Stimulated activated CD8-positive, alpha-beta memory T cell treated with anti-CD3 and anti-CD28 coated beads, Interleukin-2, amount 100 ng/mL, for 48 hours (primary cell): ENCODE measurements around the gene CD247.

Source experiments
- DNase-seq, 2 donors: peaks; one replicate each; pipeline ENCODE4 v3.0.0-alpha.2; 2020; ENCODE audit warnings: low read depth in 2 of 2

CD247 gene

DNA sequence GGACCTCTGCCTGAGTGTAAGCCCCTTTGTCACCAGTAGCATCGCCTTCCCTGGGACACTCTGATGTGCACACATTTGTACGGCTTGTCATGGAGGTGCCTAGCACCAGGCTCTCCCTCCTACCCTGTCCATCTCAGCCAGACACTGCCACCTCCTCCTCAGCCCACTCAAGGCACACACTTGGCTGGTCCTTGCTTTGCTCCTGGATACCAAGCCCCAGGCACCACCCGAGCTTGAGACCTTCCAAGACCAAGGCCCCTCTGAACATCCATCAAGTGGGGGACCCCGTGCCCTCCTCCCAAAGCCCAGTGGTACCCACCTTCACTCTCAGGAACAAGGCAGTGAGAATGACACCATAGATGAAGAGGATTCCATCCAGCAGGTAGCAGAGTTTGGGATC is 78.0 kb downstream of the CD247 start:
- DNase-seq = no peak

GRCh38 chr1:167439301-167439988 is 78.9 kb downstream of the CD247 start:
- no peak for DNase-seq

DNA sequence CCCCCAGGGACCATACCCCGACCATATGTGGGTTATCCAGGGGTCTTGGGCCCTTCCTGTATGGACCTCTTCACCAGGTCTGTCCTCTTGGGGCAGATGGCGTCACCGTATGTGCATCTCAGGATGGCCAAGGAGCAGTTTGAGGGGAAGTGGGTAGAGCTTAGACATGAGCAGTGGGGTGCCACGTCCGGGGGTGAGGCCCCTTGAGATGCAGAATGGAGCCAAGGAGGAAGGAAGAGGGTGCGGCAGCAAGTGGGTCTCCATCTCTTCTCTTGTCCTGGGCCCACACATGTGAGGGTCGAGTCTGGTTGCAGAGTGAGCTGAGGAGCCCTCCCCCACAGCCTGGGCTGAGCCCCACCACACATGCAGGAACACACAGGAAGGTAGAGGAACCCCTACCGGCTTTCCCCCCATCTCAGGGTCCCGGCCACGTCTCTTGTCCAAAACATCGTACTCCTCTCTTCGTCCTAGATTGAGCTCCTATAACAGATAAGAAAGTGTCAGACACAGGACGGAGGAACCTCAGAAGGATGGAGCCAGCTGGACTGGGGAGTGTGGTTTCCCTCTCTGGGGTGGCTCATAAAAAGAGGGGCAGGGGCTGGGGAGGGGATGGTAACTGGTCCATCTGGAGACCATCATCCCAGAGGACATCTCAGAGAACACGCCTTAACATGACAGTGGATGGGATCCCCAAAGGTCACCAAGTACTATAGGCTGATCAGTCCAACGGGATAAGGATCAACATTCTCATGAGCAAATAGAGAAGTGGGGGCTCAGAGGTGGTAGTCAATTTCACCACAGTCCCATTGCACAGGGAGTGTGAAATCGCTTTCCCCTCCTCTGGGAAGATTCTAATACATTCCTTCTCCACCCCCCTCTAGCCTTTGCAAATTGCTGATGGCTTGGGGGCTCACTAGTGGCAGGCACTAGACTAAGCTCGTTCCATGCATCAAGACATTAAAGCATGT is 79.9 kb downstream of the CD247 start:
- no peak for DNase-seq

DNA sequence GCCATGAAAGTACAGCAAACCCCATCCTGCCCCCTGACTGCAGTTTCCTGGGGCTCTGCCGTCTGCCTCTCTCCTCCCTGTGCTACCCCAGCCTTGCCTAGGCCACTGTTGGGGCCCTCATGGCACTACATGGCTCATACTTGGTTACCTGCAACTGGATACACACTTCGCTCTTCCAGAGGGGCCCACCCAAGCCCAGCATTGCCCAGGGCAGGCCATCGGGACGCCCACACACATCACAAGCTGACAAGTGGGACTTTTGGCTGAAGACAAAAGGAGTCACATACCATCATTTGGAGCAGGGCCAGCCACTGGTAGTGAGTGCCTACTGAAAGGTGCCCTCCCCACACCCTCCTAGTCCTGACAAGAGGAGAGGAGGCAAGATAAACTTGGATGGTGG is 82.8 kb downstream of the CD247 start:
- DNase-seq = no peak

GRCh38 chr1:167434306-167434705 is 84.0 kb downstream of the CD247 start:
- DNase-seq = no peak

DNA sequence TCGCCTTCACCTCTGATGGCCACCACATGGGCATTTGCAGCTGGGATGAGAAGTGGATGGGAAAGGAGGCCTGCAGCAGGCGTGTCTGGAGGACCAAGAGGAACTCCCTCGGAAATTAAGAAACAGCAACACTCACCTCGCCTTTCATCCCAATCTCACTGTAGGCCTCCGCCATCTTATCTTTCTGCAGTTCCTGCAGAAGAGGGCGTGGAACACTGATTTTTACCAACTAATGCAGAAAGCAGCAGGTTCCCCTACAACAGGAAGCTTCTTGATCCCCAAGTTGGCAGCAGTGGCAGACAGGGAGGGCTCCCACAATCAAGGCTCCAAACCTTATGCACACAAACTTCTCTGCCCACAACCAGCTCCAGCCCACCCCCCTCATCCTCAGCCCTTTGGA is 84.4 kb downstream of the CD247 start:
- no peak for DNase-seq

- no peak for DNase-seq
Observed at GRCh38 chr1:167432780-167433179, 85.5 kb downstream of the CD247 start.

GRCh38 chr1:167431909-167432650 is 86.2 kb downstream of the CD247 start:
- no peak for DNase-seq

GRCh38 chr1:167431261-167431908 is 86.9 kb downstream of the CD247 start:
- no peak for DNase-seq

GRCh38 chr1:167430849-167431242 is 87.5 kb downstream of the CD247 start:
- DNase-seq = no peak

GRCh38 chr1:167430134-167430848 is 88.0 kb downstream of the CD247 start:
- no peak for DNase-seq

DNA sequence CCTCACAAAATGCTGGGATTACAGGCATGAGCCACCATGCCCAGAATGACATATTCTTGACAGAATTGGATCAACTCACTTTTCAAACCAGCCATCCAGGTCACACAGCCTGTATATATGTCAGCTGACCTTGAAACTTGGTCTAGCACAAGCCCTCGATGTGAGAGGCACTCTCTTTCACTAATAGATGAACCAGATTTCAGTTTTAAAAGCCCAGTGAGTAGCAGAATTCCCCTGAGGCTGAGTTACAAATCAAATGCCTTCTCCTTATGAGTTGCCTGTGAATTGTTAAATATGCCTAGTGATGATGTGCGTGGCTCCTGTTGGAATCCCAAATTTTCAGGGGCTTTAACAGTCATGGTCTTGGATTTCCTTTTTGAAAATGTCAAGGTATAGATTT is 88.7 kb downstream of the CD247 start:
- DNase-seq = no peak

GRCh38 chr1:167428395-167428794 is 89.9 kb downstream of the CD247 start:
- no peak for DNase-seq

GRCh38 chr1:167427848-167428247 is 90.5 kb downstream of the CD247 start:
- no peak for DNase-seq

GRCh38 chr1:167426716-167427115 is 91.6 kb downstream of the CD247 start:
- DNase-seq = no peak

DNA sequence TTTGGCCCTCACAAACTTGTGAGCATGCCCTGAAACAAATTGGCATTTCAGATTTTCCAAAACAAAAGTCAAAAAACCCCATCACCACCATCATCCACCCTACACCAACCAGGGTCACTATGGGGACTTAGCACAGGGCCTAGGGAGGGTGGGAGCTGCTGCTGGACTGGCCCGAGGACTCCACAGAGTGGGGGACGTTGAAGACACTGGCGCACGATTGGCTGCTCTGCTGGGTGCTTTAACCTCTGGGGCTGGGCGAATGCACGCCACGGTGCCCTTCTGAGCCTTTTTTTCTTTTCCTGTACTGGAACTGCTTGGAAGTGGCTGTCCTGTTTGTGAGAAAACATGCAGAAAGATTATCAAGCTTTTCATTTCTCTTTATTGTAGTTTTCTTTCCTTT is 92.8 kb downstream of the CD247 start:
- no peak for DNase-seq

- DNase-seq = no peak
Observed at GRCh38 chr1:167423684-167424619, 94.4 kb downstream of the CD247 start.

DNA sequence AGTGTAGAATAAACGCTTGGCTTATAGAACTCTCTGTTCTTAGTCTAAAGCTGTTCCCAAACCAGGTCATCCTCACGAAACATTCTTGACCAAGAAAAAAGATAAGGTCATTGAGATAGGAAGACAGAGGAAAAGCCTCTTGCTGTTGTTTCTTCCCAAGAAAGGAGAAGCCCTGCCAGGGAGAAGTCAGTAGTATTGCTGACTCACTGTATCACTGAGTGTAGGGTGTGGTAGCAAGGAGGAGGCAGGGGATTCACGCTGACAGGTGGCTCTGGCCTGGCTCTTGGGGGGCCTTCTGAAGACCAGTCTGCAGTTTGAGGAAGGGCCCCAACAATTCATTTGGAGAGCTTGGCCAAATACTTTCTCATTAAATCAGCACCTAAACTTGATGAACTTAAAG is 97.8 kb downstream of the CD247 start:
- no peak for DNase-seq

- no peak for DNase-seq
Observed at GRCh38 chr1:167419245-167419644, 99.1 kb downstream of the CD247 start.

DNA sequence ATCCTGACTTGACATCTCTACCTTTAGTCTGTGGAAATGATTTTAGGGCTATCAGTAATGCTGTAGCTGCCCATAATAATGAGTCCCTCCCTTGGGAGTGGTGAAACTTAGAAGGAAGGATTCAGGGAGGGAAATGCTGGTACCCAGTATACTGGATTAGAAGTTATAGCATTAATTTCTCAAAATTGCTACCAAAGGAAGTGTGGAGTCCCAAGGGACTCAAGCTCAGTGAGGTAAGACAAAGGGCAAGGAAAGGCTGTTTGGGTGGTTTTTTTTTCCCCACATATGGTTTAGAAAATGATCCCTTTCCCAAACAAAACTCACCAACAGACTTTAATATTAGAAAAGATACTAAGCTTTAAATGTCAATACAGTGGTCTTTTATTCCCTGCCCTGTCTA is 99.9 kb downstream of the CD247 start:
- no peak for DNase-seq
